ENCODE results near the gene CENPO. TPM values are rescaled to one million over a fixed set of nuclear protein-coding genes. Genes with fewer than 3 reads are reported as not detected.

CENPO gene
- total and polyA plus RNA-seq, 2 of the 4 experiments (the other 2 are of a cell fraction), result 20.1 to 27.2 TPM

GRCh38 chr2:24774373-24774772, 18.9 kb upstream of the CENPO start:
- BruUV-seq (replicated peaks), result no TSS peak
- no peak for ATAC-seq (ENCODE audit: low read depth)
- no peak overlapping the region for H4K8ac ChIP-seq (ENCODE audit: low read depth in 2 of 2, low read length in 2 of 2)
- H3K4me3 ChIP-seq (ENCODE audit: insufficient read depth, low read depth, low read length), result no peak overlapping the region
- no peak overlapping the region for H4K5ac ChIP-seq (ENCODE audit: low read depth, low read length)
- no peaks in the 10 kb centered on the region for H3K79me1 ChIP-seq (ENCODE audit: low read depth in 1 of 2, low read length in 2 of 2)
- H3K56ac ChIP-seq (ENCODE audit: extremely low read depth, insufficient read depth, low read length), result no peak overlapping the region
- no peak overlapping the region for H2AK9ac ChIP-seq (replicated peaks; ENCODE audit: low read depth, low read length, poor library complexity)
- H2BK120ac ChIP-seq (ENCODE audit: low read depth, low read length), result no peak overlapping the region
- H2BK20ac ChIP-seq (ENCODE audit: low read depth, low read length), result no peak overlapping the region
- in situ Hi-C loops (cut with MboI; ENCODE audit: low sequenced_read_pairs) (no loop called here), dilution Hi-C loops (cut with HindIII; ENCODE audit: low sequenced_read_pairs, unreplicated experiment) (no loop called here), intact Hi-C loops (cut with micrococcal nuclease) (no loop called here)
- no peaks in the 10 kb centered on the region for H3K9me3 ChIP-seq (ENCODE audit: control insufficient read depth, insufficient read depth, low read length)
- H3K4me1 ChIP-seq (ENCODE audit: control insufficient read depth, insufficient read depth, low read length), result no peaks in the 10 kb centered on the region
- H2AFZ ChIP-seq (replicated peaks; ENCODE audit: low read length, poor library complexity), result no peak overlapping the region
- H3K14ac ChIP-seq (replicated peaks; ENCODE audit: low read depth, low read length), result no peak overlapping the region
- TF ChIP-seq CHD1 (IDR thresholded peaks at IDR 0.05; ENCODE audit: low read depth, low read length) (no peak), CTCF (conservative IDR thresholded peaks at IDR 0.05; ENCODE audit: low read depth, low read length) (no peak), BHLHE40 (IDR thresholded peaks at IDR 0.05; ENCODE audit: low read depth, low read length) (no peak), RAD21 (IDR thresholded peaks at IDR 0.05; ENCODE audit: low read length) (no peak), MXI1 (IDR thresholded peaks at IDR 0.05; ENCODE audit: borderline replicate concordance, low read depth, low read length) (no peak), RFX5 (IDR thresholded peaks at IDR 0.05; ENCODE audit: low read depth, low read length) (no peak), MAFK (IDR thresholded peaks at IDR 0.05; ENCODE audit: low read depth, low read length) (no peak), MAZ (IDR thresholded peaks at IDR 0.05; ENCODE audit: borderline replicate concordance, low read depth, low read length) (no peak)
- WGBS, 2 experiments (ENCODE audit: extremely low coverage in 2 of 2, insufficient read length in 1 of 2), result no CpG with 5 or more reads among the region's 3 CpGs
- no peaks in the 10 kb centered on the region for H3K9me1 ChIP-seq (ENCODE audit: insufficient read depth, low read length)
- no peak overlapping the region for H3K9ac ChIP-seq (ENCODE audit: low read depth, low read length)
- H3K23ac ChIP-seq (ENCODE audit: low read depth, low read length), result no peak overlapping the region
- ChIA-PET CTCF (no interaction called here), POLR2A (ENCODE audit: unreplicated experiment) (no interaction called here)
- no peak overlapping the region for H3K18ac ChIP-seq (ENCODE audit: low read depth, low read length)
- no peaks in the 10 kb centered on the region for H4K20me1 ChIP-seq (ENCODE audit: insufficient read depth, low read length)
- H3K4me2 ChIP-seq (ENCODE audit: low read depth, low read length), result no peak overlapping the region
- H3K4ac ChIP-seq (ENCODE audit: low read depth, low read length), result no peak overlapping the region
- peaks cover 4% of the 10 kb centered on the region; the same call in 1 of the 2 replicates for H3K36me3 ChIP-seq (ENCODE audit: control insufficient read depth, insufficient read depth, low read length)
- no peaks in the 10 kb centered on the region for H3K27me3 ChIP-seq (ENCODE audit: control insufficient read depth, insufficient read depth, low read length)
- H2AK5ac ChIP-seq (ENCODE audit: low read depth, low read length), result no peak overlapping the region
- no peak for DNase-seq
- H4K91ac ChIP-seq (ENCODE audit: insufficient read depth, low read depth, low read length), result no peak overlapping the region
- H2BK15ac ChIP-seq (ENCODE audit: low read depth, low read length), result no peak overlapping the region
- H3K27ac ChIP-seq (ENCODE audit: insufficient read depth, low read length), result no peak overlapping the region
- no peak overlapping the region for H2BK5ac ChIP-seq (ENCODE audit: low read depth, low read length, poor library complexity, severe bottlenecking)
